IMR-90 (cell line): ENCODE measurements around the gene BCL6. TPM values are rescaled to one million over a fixed set of nuclear protein-coding genes. Genes with fewer than 3 reads are reported as not detected.

Experiments used
- ATAC-seq: fragments of 200-7000 bp; cut with Tn5 transposase; 2 replicates; pipeline ENCODE4 v1.9.1; 2020; ENCODE audit warnings: low read depth, mild to moderate bottlenecking, moderate library complexity
- BruUV-seq: library from RNA; stranded (reverse); fragments of 400-500 nt; replicated peaks from 2 replicates; lab custom pipeline; 2021; lab: Mats Ljungman, UMichigan
- CTCF ChIA-PET: fragments of 300-600 bp; formaldehyde crosslinking; extraction: SDS; loops from one replicate; lab custom pipeline; 2021; ENCODE audit warnings: antibody characterized with exemption; lab: Yijun Ruan, JAX
- POLR2A ChIA-PET: fragments of 300-600 bp; sonication (Branson Sonifier 250); formaldehyde crosslinking; loops from one replicate; lab custom pipeline; 2022; ENCODE audit warnings: antibody characterized with exemption; ENCODE audit not compliant: unreplicated experiment; lab: Charles Lee
- DNase-seq: peaks from one replicate; pipeline ENCODE4 v3.0.0; 2013
- H2AFZ ChIP-seq: replicated peaks from 2 replicates; pipeline ENCODE3; 2013; ENCODE audit warnings: low read length, mild to moderate bottlenecking; ENCODE audit not compliant: poor library complexity
- H2AK5ac ChIP-seq: 2 replicates; pipeline ENCODE4 v1.6.1; 2013; ENCODE audit warnings: low read depth, low read length, inconsistent platforms
- H2AK9ac ChIP-seq: replicated peaks from 2 replicates; pipeline ENCODE3; 2013; ENCODE audit warnings: mild to moderate bottlenecking, low read depth, low read length, moderate library complexity; ENCODE audit not compliant: poor library complexity
- H2BK120ac ChIP-seq: 2 replicates; pipeline ENCODE4 v1.6.1; 2013; ENCODE audit warnings: low read depth, low read length, inconsistent platforms
- H2BK15ac ChIP-seq: 3 replicates; pipeline ENCODE4 v1.6.1; 2013; ENCODE audit warnings: low read depth, low read length, inconsistent platforms
- H2BK20ac ChIP-seq: 2 replicates; pipeline ENCODE4 v1.6.1; 2013; ENCODE audit warnings: low read depth, mild to moderate bottlenecking, inconsistent platforms, low read length, moderate library complexity
- H2BK5ac ChIP-seq: 2 replicates; pipeline ENCODE4 v1.6.1; 2013; ENCODE audit warnings: mild to moderate bottlenecking, low read depth, low read length, inconsistent platforms; ENCODE audit not compliant: poor library complexity, severe bottlenecking
- H3K14ac ChIP-seq: replicated peaks from 2 replicates; pipeline ENCODE4 v1.6.1; 2013; ENCODE audit warnings: low read depth, low read length, inconsistent platforms
- H3K18ac ChIP-seq: 2 replicates; pipeline ENCODE4 v1.6.1; 2013; ENCODE audit warnings: low read depth, low read length, control low read depth
- H3K23ac ChIP-seq: 2 replicates; pipeline ENCODE4 v1.6.1; 2013; ENCODE audit warnings: low read depth, low read length, inconsistent platforms
- H3K27ac ChIP-seq: 2 replicates; pipeline ENCODE4 v1.5.1; 2013; ENCODE audit warnings: mild to moderate bottlenecking, control low read depth, low read length; ENCODE audit not compliant: insufficient read depth
- H3K27me3 ChIP-seq: 2 replicates; pipeline ENCODE4 v1.6.1; 2013; ENCODE audit warnings: low read length; ENCODE audit not compliant: control insufficient read depth, insufficient read depth
- H3K36me3 ChIP-seq: 2 replicates; pipeline ENCODE4 v1.6.1; 2013; ENCODE audit warnings: low read length, mixed read lengths; ENCODE audit not compliant: control insufficient read depth, insufficient read depth
- H3K4ac ChIP-seq: 2 replicates; pipeline ENCODE4 v1.6.1; 2013; ENCODE audit warnings: low read depth, low read length, inconsistent platforms
- H3K4me1 ChIP-seq: 2 replicates; pipeline ENCODE4 v1.6.1; 2013; ENCODE audit warnings: low read length, mixed read lengths; ENCODE audit not compliant: control insufficient read depth, insufficient read depth
- H3K4me2 ChIP-seq: 2 replicates; pipeline ENCODE4 v1.6.1; 2013; ENCODE audit warnings: low read depth, mild to moderate bottlenecking, control low read depth, low read length, moderate library complexity
- H3K4me3 ChIP-seq: 2 replicates; pipeline ENCODE4 v1.5.1; 2013; ENCODE audit warnings: low read depth, mild to moderate bottlenecking, control low read depth, low read length, moderate library complexity; ENCODE audit not compliant: insufficient read depth
- H3K56ac ChIP-seq: 2 replicates; pipeline ENCODE4 v1.6.1; 2013; ENCODE audit warnings: low read length, inconsistent platforms; ENCODE audit not compliant: insufficient read depth; ENCODE audit errors: extremely low read depth
- H3K79me1 ChIP-seq, 2 experiments: 2 replicates each; pipeline ENCODE4 v1.6.1; 2013; ENCODE audit warnings: low read length in 2 of 2, inconsistent platforms in 1 of 2, low read depth in 1 of 2
- H3K9ac ChIP-seq: 2 replicates; pipeline ENCODE4 v1.6.1; 2013; ENCODE audit warnings: low read depth, low read length, control low read depth
- H3K9me1 ChIP-seq: 2 replicates; pipeline ENCODE4 v1.6.1; 2013; ENCODE audit warnings: low read length, inconsistent platforms; ENCODE audit not compliant: insufficient read depth
- H3K9me3 ChIP-seq: 2 replicates; pipeline ENCODE4 v1.6.1; 2013; ENCODE audit warnings: low read length; ENCODE audit not compliant: control insufficient read depth, insufficient read depth
- H4K20me1 ChIP-seq: 2 replicates; pipeline ENCODE4 v1.6.1; 2013; ENCODE audit warnings: low read length, inconsistent platforms; ENCODE audit not compliant: insufficient read depth
- H4K5ac ChIP-seq: 2 replicates; pipeline ENCODE4 v1.6.1; 2013; ENCODE audit warnings: mild to moderate bottlenecking, low read depth, low read length, control low read depth
- H4K8ac ChIP-seq, 2 experiments: 2 replicates each; pipeline ENCODE4 v1.6.1; 2013; ENCODE audit warnings: low read depth in 2 of 2, low read length in 2 of 2, control low read depth in 1 of 2, inconsistent platforms in 1 of 2
- H4K91ac ChIP-seq: 2 replicates; pipeline ENCODE4 v1.6.1; 2013; ENCODE audit warnings: low read depth, low read length, inconsistent platforms; ENCODE audit not compliant: insufficient read depth
- BHLHE40 ChIP-seq: fragments of 150-350 bp; IDR thresholded peaks from 2 replicates; pipeline ENCODE4 v1.6.1; 2016; ENCODE audit warnings: mild to moderate bottlenecking, low read depth, low read length
- CEBPB ChIP-seq: IDR thresholded peaks from 2 replicates; pipeline ENCODE4 v1.6.1; 2012; ENCODE audit warnings: low read depth, low read length, improper control_type of control experiment
- CHD1 ChIP-seq: IDR thresholded peaks from 2 replicates; pipeline ENCODE4 v1.6.1; 2012; ENCODE audit warnings: low read depth, low read length, improper control_type of control experiment
- FOS ChIP-seq: fragments of 150-350 bp; IDR thresholded peaks from 2 replicates; pipeline ENCODE4 v1.6.1; 2016; ENCODE audit warnings: low read depth, low read length
- MAFK ChIP-seq: IDR thresholded peaks from 2 replicates; pipeline ENCODE4 v1.6.1; 2012; ENCODE audit warnings: low read depth, low read length, improper control_type of control experiment
- MAZ ChIP-seq: IDR thresholded peaks from 2 replicates; pipeline ENCODE4 v1.6.1; 2012; ENCODE audit warnings: low read depth, mild to moderate bottlenecking, low read length, improper control_type of control experiment, moderate library complexity, borderline replicate concordance
- MXI1 ChIP-seq: IDR thresholded peaks from 2 replicates; pipeline ENCODE4 v1.6.1; 2012; ENCODE audit warnings: low read depth, mild to moderate bottlenecking, low read length, moderate library complexity, borderline replicate concordance
- NFE2L2 ChIP-seq: fragments of 150-350 bp; IDR thresholded peaks from 2 replicates; pipeline ENCODE4 v1.6.1; 2016; ENCODE audit warnings: low read depth, mild to moderate bottlenecking, low read length
- POLR2A ChIP-seq: IDR thresholded peaks from 2 replicates; pipeline ENCODE4 v1.6.1; 2012; ENCODE audit warnings: mild to moderate bottlenecking, low read depth, low read length
- RAD21 ChIP-seq: IDR thresholded peaks from 2 replicates; pipeline ENCODE4 v1.6.1; 2012; ENCODE audit warnings: low read length, improper control_type of control experiment
- RCOR1 ChIP-seq: IDR thresholded peaks from 2 replicates; pipeline ENCODE4 v1.6.1; 2012; ENCODE audit warnings: mild to moderate bottlenecking, low read length, improper control_type of control experiment; ENCODE audit not compliant: insufficient replicate concordance
- RFX5 ChIP-seq: IDR thresholded peaks from 2 replicates; pipeline ENCODE4 v1.8.0; 2012; ENCODE audit warnings: low read depth, mild to moderate bottlenecking, low read length, moderate library complexity
- SMC3 ChIP-seq: fragments of 150-350 bp; IDR thresholded peaks from 2 replicates; pipeline ENCODE4 v1.6.1; 2016; ENCODE audit warnings: low read depth, mild to moderate bottlenecking, antibody characterized with exemption, low read length, moderate library complexity
- WGBS, 2 experiments: methylation state at CpG; one replicate each; pipeline versions ENCODE4 v1.1.5 to v1.1.7; 2013; ENCODE audit warnings: missing lambda C conversion rate in 2 of 2; ENCODE audit not compliant: insufficient read length in 1 of 2; ENCODE audit errors: extremely low coverage in 2 of 2; 5-methylcytosine and 5-hydroxymethylcytosine counted together
- dilution Hi-C: fragments of 300-500 bp; cut with HindIII; formaldehyde crosslinking; loops from one replicate; pipeline ENCODE4 v1.14.3; 2018; ENCODE audit warnings: low sequenced_read_pairs; ENCODE audit not compliant: unreplicated experiment
- in situ Hi-C: fragments of 300-500 bp; cut with MboI; formaldehyde crosslinking; loops from 3 replicates; pipeline ENCODE4 v1.14.3; 2019; ENCODE audit warnings: low sequenced_read_pairs, inconsistent platforms, mixed read lengths
- intact Hi-C: fragments of 100-400 bp; cut with micrococcal nuclease; formaldehyde crosslinking; loops from 2 replicates; pipeline ENCODE4 v1.10.0; 2022
- polyA plus RNA-seq, 3 experiments: library from polyadenylated mRNA; depleted of rRNA; stranded (reverse); fragments of >200 nt; gene quantifications; 2 replicates each; pipeline ENCODE4 v1.2.3, GENCODE V29; 2012; ENCODE audit warnings: low replicate concordance in 1 of 3
- total RNA-seq: library from RNA; depleted of rRNA; stranded (reverse); fragments of >200 nt; gene quantifications from 2 replicates; pipeline ENCODE4 v1.2.3, GENCODE V29; 2012
- TF ChIP-seq, protein P1 (sequence below): fragments of 150-350 bp; IDR thresholded peaks from 2 replicates; pipeline ENCODE4 v1.6.1; 2017; ENCODE audit warnings: mild to moderate bottlenecking, antibody characterized with exemption, low read length, low read depth
- TF ChIP-seq, protein P2 (sequence below): conservative IDR thresholded peaks from 2 replicates; pipeline ENCODE4 v1.5.1; 2012; ENCODE audit warnings: mild to moderate bottlenecking, low read depth, low read length, improper control_type of control experiment

Gene BCL6
- total and polyA plus RNA-seq, 2 of the 4 experiments (the other 2 are of a cell fraction), result 19.7 to 22.6 TPM

DNA sequence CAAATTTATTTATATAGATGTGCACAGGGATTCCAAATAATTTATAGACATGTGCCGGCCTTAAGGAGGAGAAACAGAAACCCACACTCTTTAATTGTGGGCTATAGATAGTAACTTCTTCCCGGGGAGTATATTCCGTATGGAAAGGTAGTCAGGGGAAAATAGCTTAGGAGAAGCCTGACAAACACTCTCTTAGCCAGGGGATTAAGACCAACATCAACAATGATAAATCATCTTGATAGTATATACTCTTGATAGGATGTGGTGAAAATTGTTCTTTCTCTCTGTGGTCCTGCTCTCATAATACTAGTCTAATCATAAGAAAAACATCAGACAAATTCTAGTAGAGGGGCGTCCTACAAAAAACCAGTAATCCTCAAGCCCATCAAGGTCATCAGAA, 8.2 kb upstream of the BCL6 start:
- Histone ChIP-seq H3K23ac (no peak overlapping the region), H3K9me3 (no peaks in the 10 kb centered on the region), H3K9me1 (no peaks in the 10 kb centered on the region), H4K8ac (no peak overlapping the region), H3K56ac (no peak overlapping the region), H3K36me3 (no peaks in the 10 kb centered on the region), H2BK5ac (no peak overlapping the region), H2AK5ac (no peak overlapping the region), H3K4me2 (no peak overlapping the region), H2BK20ac (no peak overlapping the region), H3K4ac (no peak overlapping the region), H4K5ac (no peak overlapping the region), H2BK120ac (no peak overlapping the region), H3K27me3 (peaks cover 5% of the 10 kb centered on the region), H2AK9ac (no peak overlapping the region), H3K4me1 (peaks cover 4% of the 10 kb centered on the region), H4K20me1 (no peaks in the 10 kb centered on the region), H2BK15ac (no peak overlapping the region), H3K9ac (no peak overlapping the region), H3K18ac (no peak overlapping the region), H4K91ac (no peak overlapping the region), H3K79me1 (no peaks in the 10 kb centered on the region), H3K4me3 (no peak overlapping the region), H3K27ac (no peak overlapping the region), H2AFZ (no peak overlapping the region), H3K14ac (no peak overlapping the region)
- DNase-seq (no peak), ATAC-seq (no peak)
- WGBS, 2 experiments, result no CpG with 5 or more reads among the region's 4 CpGs
- TF ChIP-seq, protein P1, sequence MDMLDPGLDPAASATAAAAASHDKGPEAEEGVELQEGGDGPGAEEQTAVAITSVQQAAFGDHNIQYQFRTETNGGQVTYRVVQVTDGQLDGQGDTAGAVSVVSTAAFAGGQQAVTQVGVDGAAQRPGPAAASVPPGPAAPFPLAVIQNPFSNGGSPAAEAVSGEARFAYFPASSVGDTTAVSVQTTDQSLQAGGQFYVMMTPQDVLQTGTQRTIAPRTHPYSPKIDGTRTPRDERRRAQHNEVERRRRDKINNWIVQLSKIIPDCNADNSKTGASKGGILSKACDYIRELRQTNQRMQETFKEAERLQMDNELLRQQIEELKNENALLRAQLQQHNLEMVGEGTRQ, result no peak
- TF ChIP-seq MAFK (no peak), RAD21 (no peak), RFX5 (no peak), BHLHE40 (no peak), POLR2A (no peak), MAZ (no peak), NFE2L2 (no peak), RCOR1 (no peak), FOS (no peak), CEBPB (no peak), MXI1 (no peak), CHD1 (no peak), SMC3 (no peak)
- TF ChIP-seq, protein P2, sequence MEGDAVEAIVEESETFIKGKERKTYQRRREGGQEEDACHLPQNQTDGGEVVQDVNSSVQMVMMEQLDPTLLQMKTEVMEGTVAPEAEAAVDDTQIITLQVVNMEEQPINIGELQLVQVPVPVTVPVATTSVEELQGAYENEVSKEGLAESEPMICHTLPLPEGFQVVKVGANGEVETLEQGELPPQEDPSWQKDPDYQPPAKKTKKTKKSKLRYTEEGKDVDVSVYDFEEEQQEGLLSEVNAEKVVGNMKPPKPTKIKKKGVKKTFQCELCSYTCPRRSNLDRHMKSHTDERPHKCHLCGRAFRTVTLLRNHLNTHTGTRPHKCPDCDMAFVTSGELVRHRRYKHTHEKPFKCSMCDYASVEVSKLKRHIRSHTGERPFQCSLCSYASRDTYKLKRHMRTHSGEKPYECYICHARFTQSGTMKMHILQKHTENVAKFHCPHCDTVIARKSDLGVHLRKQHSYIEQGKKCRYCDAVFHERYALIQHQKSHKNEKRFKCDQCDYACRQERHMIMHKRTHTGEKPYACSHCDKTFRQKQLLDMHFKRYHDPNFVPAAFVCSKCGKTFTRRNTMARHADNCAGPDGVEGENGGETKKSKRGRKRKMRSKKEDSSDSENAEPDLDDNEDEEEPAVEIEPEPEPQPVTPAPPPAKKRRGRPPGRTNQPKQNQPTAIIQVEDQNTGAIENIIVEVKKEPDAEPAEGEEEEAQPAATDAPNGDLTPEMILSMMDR, result no peak
- dilution Hi-C loops (no loop called here), intact Hi-C loops (no loop called here), in situ Hi-C loops (no loop called here)
- CTCF ChIA-PET, result interaction anchor here (0.7 kb wide), 1 partner anchor 646 kb away, joined by 5 read pairs; no protein-coding TSS in a partner anchor
- BruUV-seq, result no TSS peak
- POLR2A ChIA-PET, result no interaction called here
